Stimulated activated CD8-positive, alpha-beta memory T cell treated with anti-CD3 and anti-CD28 coated beads, Interleukin-15, amount 100 ng/mL, for 4 hours (primary cell): Measurements from ENCODE around the gene TNFRSF1B.

Experiments used
- DNase-seq, 2 donors: peaks; one replicate each; pipeline ENCODE4 v3.0.0-alpha.2; 2020; ENCODE audit warnings: low read depth in 2 of 2

The TNFRSF1B gene

DNA sequence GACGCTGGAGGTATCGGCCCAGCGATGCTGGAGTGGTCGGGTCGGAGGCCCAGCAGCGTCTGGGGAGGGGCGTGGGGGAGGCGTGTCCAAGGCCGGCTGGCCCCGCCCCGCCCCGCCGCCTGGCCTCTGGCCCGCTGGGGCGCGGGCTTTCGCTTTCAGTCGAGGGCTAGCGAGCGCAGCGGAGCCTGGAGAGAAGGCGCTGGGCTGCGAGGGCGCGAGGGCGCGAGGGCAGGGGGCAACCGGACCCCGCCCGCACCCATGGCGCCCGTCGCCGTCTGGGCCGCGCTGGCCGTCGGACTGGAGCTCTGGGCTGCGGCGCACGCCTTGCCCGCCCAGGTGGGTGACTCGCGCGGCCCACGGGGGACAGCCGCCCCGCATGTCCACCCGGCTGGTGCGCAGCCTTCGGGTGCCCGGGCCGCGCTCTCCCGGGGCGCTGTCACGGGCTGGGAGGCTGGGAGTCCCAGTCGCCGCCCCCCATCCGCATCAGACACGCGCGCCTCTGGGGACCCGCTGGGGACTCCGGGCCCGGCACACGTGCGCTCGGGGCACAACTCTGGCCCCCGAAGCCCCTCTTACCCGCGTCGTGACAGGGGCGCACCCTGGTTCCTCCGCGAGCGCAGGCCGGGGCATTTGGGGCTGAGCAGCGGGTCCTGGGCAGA is at the start of gene TNFRSF1B:
Gene TNFRSF1B (plus strand): TSS at position 158 of the 659 bp plus-strand sequence. CDS start 101 bp downstream, at position 259.
- DNase-seq, result peak in 1 of 2 donors; percentile 57

DNA sequence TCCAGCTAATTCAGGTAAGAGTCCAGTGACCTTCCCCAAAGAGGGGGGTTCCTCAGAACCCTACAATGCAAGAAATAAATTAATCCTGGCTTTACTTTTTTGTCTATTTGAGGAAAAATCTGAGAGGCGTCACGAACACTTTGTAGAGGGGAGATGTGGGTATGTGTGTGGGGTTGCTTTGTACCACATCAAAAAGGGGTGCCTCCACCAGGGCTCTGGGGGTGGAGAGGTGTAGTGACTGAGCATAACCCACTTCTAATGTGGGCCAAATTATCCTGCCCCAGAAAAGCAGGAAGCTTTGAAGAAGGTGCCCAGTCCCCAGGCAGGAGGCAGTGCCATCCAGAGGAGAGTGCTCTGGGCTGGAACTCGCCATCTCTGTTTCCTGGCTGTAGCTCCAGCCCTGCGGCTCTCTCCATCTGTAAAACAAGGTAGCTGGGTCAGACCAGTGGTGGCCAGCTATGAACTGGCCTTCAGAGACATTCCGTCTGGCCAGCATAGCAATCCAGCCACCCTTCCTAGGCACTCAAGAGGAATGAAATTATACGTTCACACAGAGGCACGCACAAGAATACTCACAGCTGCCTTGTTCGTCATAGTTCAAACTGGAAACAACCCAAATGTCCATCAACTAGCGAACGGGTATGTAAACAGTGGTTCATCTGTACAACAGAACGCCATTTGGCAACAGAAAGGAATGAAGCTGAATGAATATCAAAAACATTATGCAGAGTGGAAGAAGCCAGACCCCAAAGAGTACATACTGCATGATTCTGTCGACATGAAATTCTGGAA is 45.4 kb upstream of the TNFRSF1B start:
- no peak for DNase-seq

DNA sequence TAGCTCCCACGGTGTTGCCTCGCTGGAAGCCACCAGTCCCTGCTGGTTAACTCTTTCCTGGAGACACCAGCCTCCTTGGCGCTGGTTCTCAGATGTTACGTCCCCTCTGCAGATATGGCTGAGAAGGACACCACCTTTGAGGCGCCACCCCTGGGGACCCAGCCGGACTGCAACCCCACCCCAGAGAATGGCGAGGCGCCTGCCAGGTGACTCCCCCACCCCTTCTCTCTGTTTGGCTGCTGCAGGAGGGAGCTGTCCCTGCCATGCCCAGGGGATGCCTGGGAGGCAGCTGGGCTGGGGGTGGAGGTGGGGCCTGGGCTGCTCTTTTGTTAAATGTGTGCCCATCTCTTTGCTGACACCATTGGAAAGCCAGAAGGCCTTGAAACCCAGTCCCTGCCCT is 43.6 kb upstream of the TNFRSF1B start:
- no peak for DNase-seq

DNA sequence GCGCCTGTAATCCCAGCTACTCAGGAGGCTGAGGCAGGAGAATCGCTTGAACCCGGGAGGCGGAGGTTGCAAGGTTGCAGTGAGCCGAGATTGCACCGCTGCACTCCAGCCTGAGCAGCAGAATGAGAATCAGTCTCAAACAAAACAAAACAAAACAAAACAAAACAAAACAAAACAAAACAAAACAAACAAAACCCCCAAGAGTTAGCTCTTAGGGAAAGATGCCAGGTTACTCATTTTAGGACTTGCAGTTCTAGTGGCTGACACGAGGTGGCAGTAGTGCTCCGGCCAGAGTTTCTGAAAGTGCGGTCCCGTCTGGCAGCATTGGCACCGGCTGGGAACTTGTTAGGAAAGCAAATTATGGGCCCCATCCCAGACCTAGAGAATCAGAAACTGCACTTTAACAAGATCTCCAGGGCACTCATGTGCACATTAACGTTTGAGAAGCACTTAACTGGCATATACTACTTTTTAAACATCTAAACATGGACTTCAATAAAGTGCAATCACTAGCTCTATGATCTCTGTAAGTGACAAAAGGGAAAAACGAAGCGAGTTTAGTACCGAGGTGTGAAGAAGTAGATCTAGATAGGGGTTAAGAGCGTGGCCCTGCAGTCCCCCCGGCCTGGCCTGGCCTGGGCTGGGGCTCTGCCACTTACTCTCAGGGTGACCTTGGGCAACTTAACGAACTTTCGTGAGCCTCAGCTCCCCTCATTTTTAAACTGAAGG is 41.9 kb upstream of the TNFRSF1B start:
- DNase-seq, result peak; percentile 41 to 54

DNA sequence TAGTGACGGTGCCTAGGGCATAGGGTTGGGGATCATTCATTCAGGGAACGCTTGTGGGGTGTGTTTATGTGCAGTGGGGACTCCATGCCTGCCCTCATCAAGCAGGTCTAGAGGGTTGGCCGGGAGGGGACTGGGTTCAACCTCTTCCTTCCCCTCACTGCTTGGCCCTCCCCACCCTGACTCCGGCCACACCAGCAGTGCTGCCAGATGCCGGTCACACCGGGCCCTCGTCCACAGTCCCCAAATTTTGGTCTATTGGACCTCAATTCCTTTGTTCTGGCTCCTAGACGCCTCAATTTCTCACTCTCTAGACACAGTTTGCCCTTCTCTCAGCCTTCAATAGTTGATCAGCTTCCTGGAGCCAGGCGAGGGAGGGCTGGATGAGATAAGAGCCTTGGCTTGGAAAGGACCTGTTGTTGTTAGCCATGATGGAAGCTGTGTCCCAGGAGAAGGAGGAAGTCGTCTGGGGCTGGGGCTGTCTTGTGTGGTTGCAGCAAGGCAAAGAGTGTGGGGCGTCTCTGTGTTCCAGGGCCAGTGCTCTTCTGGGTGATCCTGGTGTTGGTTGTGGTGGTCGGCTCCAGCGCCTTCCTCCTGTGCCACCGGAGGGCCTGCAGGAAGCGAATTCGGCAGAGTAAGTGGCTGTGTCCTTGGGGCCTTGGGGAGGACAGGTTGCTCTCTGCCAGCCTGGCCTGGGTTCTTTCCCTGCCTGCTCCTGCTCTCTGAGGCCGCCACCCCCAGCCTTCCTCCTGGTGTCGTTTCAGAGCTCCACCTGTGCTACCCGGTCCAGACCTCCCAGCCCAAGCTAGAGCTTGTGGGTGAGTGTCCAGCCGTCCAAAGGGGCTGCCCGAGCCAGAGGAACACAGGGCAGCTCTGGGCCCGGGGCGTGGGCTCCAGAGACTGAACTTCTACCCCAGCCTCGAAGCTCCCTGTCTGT is 41.1 kb upstream of the TNFRSF1B start:
- DNase-seq, result no peak

DNA sequence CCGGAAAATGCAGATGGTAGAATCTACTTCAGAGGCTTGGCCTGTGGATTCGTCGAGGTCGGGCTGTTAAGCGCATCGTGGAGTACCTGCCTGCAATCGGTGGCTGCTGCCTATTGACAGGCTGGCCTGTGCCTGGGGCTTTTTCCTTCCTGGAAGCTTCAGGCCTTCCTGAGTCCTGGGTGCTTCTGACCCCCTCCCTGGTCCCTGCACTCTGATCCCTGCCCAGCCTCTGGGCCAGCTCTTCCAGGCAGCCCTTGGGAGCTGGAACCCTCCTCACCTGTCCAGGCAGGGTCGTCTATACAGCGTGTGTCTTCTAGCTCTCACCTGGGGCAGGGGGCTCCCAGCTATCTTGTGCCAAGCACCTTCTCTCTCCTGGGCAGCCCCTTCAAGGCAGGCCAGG is 40.0 kb upstream of the TNFRSF1B start:
- DNase-seq, result no peak

DNA sequence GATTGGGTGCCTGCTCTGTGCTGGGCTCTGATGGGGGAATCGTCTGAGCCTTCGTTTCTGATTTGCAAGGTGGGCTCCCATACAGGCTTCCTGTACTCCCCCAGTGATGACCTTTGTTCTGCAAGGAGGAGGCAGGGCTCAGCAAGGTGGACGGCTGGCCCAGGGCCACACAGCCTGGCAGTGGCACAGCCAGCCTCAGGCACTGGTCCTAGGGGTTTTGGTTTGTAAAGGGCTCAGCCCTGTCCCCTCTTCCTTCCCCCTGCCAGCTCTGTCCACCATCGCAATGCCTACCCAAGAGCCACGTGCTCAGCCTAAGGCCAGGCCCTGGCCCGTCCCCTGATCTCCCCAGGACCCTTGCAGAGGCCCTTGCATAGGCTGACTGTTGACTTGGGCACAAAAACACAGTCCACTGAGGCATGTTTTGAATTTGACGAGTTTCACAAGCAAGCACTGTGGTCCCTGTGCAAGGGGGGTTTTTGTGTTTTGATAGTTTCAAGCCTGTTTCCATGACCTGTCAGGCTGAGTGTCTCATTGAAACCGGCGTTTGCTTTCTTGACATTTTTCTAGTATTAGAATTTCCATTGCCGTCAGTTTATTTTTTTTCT is 39.5 kb upstream of the TNFRSF1B start:
- DNase-seq, result no peak

DNA sequence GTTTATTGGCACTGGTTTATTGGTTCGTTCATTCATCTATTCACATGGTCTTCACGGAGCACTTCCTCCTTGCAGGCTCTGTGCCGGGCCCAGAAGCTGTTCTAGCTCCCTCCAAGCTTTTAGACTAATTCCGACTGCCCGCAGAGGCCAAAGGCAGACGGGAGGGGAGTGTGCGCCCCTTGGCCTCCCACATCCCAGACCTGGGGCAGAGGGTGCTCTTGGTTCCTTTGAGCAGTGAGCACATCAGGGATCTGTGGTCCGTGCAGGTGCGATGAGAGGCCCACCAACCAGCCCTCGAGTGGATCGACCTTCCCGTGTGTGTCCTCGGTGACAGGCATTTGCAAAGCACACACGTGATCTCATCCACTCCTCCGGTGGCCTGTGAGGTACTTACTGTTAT is 38.7 kb upstream of the TNFRSF1B start:
- DNase-seq, result no peak

DNA sequence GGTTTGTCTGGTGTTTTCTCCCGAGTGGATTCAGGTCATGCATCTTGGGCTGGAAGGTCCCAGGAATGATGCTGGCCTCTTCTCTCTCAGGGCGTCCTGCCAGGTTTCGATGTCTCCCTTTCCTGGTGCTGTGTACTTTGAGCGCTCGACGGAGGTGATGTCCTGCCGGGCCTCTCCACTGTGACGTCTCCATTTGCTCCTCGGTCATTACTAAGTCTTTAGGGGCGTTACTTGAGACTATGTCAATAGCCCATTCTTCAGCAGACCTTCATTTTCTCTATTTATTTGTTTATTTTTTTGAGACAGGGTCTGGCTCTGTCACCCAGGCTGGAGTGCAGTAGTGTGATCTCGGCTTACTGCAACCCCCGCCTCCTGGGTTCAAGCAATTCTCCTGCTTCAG is 37.2 kb upstream of the TNFRSF1B start:
- no peak for DNase-seq

DNA sequence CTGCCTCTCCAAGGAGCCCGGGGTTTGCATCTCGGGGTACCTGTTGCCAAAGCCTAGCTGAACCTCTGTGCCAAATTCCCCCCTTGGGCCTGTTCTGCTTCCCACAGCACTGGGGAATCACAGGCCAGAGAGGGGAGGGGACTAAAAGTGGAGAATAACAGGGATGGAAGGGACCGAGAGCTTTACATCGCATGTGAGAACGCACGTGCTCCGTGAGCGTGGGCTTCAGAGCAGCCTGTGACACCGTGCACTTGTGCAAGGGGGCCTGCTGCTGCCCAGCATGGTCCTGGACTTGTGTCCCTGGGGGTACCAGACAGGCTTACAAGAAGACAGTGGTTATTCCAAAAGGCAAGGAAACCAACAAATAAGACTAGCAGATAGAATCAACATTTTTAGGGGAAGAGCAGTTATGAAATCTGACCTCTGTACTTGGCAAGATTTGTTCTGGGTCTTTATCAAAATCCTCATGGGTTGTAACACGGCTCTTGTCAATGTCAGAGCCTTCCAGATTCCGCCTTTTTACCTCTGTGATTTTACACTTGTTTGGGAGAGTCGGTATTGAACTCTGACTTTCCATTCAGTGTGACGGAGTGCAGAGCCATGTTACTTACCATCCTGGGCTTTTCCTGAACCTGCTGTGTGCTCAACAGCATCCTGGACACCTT is 36.2 kb upstream of the TNFRSF1B start:
- no peak for DNase-seq

DNA sequence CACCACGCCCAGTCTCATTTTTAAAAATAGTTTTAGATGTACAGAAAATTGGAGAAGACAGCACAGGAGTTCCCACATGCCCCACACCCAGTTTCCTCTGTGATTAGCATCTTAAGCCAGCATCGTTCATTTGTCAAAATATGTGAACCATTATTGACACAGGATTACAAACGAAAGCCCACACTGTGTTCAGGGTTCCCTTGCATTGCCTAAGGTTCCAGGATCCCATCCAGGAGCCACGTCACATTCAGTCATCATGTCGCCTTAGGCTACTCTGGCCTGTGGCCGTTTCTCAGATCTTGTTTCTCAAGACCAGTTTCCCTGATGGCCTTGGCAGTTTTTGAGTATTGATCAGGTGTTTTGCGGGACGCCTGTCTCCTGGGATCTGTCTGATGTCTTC is 34.7 kb upstream of the TNFRSF1B start:
- DNase-seq, result no peak

DNA sequence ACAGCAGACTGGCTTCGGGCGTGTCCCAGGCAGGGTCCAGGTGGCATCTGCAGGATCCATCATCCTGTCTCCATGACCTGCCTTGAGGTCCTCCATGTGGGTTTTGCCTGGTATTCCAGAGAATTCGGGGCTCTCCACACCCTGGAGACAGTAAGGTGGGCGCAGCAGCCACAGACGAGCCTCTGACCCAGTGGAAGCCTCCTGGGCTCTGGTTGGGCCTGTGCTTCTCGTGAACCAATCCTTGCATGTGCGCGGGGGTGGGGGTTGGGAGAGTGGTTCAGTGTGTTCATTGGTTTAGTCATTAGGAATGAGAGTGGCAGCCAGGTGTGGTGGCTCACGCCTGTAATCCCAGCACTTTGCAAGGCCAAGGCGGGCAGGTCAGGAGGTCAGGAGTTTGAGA is 32.1 kb upstream of the TNFRSF1B start:
- no peak for DNase-seq

DNA sequence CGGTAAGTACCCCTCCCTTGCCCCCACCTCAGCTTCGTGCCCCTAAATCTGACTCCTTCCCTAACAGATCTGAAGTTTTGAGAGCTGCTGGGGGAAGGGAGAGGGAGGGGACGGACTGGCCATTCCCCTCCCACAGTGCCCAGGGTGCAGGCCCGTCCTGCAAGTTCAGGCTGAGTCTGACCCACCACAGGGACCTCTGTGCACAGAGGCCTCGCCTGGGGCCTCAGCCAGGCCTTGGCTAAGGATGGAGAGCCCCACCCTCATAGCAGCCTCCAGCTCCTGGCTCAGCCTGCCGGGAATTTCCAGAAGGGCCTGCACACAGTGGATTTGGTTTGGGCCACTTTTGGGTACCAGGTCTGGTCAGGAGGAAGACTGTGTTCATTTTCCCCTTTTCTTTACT is 31.2 kb upstream of the TNFRSF1B start:
- DNase-seq, result no peak

DNA sequence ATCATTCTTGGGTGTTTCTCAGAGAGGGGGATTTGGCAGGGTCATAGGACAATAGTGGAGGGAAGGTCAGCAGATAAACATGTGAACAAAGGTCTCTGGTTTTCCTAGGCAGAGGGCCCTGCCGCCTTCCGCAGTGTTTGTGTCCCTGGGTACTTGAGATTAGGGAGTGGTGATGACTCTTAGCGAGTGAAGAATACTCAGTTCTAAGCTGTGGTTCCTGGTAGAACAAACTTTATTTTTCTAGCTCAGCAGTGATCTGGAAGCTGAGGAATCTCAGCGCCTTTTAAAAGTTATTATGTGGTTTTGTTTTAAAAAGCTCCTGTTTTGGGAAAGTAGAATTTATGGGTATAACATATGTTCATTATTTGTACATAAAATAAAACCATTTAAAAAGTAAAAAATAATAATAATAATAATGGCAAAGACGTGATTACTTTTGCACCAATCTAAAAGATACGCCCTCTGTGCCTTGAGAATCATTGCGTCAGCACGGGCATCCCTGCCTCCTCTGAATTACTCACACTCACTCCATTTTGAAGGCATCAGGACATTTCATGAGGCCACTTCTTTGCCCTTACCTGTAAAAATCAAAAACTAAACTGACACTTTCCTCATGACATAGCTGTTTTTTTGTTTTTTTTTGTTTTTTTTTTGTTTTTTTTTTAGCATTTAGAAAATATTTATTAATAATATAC is 29.7 kb upstream of the TNFRSF1B start:
- no peak for DNase-seq

DNA sequence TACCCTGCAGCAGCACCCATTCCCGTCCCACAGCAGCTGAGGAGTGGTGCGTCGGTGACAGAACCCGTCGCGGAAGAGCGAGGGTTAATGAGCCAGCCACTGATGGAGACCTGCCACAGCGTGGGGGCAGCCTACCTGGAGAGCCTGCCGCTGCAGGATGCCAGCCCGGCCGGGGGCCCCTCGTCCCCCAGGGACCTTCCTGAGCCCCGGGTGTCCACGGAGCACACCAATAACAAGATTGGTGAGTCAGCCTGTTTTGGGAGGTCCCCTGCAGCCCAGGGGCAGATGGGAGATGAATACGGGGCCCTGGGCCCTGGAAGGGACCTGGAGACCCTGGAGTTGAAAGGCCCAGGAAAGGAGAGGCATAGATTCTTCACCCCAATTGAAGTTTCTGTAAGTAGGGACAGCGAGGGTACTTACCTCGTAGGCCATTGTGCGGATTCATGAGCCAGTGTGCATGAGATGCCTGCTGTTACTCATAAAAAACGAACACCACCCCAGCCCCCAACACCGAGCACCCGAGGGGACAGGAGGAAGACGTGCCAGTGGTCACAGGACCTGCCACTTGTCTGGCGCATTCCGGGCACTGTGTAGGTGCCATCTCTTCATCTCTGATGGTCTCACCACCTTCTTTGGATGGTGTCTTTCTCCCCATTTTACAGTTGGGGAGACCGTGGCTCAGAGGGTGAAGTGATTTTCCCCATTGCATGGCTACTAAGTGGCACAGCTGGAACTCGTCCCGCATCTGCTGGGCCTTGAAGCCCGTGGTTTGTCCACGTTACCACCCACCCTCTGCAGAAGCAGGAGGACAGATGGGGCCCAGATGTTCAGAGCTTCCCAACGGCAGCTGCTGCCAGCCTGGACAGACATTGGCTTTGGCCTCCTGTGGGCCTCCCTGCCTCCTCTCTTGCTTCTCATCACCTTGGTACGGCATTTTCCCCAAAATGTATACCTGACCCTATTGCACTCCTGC is 28.3 kb upstream of the TNFRSF1B start:
- no peak for DNase-seq

DNA sequence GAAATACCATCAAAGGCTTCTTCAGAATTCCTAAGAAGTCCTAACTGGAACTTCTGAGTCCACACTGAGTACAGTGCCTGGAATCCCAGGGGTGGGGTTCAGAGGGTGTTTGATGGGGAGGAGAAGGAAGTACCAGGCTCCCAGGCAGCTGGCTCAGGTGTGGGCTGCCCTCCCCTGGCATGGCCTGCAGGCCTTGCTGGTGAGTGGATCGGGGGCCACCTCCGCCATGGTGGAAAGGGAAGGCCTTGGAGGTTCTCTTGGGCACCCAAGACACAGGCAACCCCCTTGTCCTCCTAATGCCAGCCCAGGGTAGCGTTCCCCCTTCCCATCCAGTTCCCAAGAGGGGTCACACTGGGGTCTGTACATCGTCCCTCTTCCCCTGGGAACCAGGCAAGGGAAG is 26.8 kb upstream of the TNFRSF1B start:
- no peak for DNase-seq

DNA sequence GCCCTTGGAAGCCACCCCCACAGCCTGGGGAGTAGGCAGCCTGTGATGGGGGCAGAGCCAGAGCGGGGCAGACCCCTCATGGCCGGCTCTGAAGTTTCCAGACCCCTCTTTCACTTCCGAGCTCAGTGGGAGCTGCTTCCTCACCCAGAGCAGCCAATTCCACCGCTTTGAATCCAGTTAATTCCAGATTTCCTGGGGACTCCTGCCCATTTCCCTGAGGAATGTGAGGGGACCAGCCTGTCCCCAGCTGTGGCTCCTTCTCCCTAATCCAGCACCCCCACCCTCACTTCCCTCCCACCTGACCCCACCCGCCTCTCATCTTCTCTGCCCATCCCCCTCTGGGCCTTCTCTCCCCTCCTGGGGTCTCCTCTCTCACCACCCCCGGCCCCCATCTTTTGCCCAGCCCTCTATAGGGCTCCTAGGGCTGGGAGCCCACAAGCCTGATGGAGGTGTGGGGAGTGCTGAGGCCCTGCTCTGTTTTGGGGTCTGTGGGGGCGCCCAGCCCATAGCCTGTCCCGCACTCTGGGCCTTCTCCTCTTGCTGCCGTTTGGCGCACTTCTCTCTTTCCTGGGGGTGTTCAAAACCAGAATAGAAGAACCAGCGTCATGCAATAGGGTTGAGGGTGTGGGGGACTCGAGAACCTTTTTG is 26.2 kb upstream of the TNFRSF1B start:
- no peak for DNase-seq

DNA sequence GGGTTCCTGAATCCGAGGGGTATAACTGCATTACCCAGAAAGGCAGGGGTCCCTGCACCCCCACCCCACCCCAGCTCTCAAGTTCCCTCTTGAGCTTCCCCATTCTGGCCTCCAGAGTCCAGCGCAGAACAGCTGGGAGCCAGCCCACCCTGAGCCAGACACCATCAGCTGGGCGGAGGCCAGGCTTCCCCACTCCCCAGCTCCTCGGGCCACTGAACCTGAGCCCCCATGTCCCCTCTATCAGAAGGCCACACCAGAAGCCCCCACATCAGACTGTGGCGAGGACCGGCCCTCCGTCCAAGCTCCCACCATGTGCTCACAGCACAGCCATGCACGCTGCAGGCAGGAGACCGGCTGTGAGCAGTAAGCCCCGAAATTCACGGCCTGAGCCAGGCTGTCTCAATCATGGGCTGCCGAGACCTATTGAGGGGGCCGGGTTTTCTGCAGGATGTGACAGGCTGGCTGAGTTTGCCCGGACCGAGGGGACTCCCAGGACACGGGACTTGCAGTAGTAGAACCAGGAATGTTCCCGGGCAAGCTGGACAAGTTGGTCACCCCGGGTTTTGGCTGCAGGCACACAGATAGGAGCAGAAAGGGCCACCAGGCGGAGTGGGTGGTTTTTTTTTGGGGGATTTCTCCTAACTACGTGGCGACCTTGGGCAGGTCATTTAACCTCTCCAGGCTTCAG is 25.5 kb upstream of the TNFRSF1B start:
- DNase-seq, result no peak
